AG08395 (cell line): ENCODE results near the gene CEP83.

Experiments used
- DNase-seq: peaks from one replicate; pipeline ENCODE4 v3.0.0; 2012; ENCODE audit warnings: mixed read lengths, low spot score

The CEP83 gene

GRCh38 chr12:94269316-94269999, 190.2 kb downstream of the CEP83 start:
- DNase-seq, result no peak

DNA sequence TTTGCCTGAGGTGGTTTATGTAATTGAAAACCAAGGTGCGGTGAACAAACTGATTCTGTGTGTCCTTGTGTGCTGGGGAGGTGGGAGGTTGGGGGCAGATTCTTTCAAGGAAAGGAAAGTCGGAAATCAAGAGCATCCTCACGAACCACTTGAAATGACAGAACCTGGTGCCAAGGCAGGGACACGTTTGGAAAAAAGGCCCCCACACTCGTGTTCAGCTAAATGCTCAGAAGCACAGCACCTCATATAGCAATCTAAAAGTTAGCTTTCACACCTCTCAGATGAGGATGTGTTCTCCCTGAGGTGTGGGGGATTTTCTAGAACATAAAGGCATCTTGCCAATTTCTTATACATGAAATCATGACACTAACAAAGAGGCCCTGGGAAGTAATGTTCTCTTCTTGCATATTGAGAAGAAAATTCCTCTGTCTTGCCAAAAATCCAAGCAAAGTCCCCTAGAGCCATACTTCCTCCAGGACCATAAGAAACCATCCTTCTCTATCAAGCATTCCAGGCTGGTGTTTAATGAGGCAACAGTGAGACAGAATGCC, 191.7 kb downstream of the CEP83 start:
- DNase-seq, result peak; percentile 12

GRCh38 chr12:94267537-94267872, 192.2 kb downstream of the CEP83 start:
- no peak for DNase-seq

DNA sequence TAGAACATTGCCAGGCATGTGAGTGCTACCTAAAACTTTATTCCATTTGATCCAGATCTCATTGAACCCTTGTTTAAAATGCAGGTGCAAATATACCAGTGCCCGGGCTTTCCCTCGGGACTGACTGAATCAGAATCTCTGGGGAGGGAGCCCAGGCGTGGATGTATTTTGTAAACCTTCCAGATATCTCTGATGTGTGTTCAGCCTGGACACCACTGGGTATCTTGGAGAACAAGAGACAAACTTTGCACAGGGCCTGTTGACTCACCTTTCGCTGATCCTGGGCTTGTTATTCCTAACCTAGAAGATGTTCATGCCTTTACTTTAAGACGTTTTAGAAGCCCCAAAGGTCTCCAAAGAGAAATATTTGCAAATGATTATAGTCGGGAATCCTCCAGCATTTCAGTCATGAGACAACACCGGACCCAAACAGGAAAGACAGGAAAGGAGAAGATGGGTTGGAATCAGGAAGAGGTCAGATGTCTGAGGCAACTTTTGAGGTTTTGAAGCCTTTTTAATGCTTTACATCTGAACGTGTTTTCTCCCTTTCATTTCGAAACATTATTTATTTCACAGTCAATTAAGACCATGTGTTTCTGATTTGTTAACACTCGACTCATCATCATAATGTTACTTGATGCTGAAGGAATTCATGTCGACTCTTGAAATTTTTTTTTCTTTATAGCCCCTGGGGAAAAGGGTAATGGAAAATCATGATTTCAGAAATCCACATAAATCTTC, 192.7 kb downstream of the CEP83 start:
- DNase-seq, result peak; percentile 76

DNA sequence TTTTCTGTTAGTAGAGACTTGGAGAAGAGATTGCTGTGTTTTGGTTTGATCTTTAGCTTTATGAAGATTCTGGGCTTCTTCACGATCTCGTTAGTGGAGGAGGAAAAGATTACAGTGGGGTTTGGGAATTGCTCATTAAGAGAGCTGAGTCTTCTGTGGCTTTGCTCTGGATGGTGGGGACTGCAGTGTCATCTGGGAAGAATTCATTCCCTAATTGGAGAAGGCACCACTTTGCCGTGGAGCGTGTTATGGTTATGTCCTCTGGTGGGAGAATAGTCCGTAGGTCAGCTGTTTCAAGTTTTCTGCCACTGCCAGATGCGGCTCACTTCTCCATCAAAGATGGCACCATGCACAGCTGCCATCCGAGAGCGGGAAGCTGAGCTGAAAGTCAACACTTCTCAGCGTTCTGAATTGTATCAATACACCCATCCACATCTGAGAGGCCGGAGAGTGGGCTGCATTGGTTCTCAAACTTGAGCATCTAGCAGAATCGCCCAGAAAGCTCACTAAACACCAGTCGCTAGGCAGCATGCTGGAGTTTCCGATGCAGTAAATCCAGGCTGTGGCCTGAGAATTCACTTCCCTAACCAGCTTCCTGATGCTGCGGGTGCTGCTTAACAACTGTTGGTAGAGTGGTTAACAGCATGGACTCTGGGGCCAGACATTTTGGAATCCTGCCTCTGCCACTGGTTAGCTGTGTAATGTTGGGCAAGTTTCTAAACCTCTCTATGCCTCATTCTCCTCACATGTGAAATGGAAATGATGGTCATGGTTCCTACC, 193.5 kb downstream of the CEP83 start:
- DNase-seq, result peak; percentile 57

GRCh38 chr12:94265539-94265938, 194.1 kb downstream of the CEP83 start:
- DNase-seq, result peak; percentile 37

DNA sequence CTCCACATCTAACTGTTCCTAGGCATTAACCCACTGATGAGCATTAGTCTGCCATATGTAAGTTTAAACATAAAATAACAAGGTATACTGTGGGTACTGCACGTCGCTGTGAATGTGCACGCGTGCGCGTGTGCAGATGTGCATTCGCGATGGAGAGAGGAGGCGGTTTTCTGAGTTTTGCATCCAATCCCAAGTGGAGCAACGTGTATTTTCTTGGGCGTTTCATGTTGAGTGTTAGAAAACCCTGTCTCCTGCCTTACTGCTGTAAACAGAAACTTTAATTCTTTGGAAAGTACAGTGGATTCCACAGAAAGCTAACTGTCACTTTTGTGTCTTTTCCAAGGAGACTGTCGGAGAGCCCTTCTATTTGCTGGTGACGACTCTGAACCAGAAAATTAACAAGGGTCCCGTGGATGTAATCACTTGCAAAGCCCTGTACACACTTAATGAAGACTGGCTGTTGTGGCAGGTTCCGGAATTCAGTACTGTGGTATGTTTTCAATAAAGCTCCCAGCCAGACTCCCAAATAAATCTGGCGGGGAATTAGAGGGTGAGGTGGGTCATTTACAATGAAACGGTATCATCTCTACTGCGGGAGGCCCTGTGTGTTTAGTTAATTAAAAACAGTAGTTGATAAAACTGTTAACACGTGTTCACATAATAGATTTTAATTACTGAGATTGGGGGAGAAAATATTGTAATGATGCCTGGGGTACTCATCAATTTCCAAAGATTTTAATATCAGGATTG, 194.8 kb downstream of the CEP83 start:
- no peak for DNase-seq

DNA sequence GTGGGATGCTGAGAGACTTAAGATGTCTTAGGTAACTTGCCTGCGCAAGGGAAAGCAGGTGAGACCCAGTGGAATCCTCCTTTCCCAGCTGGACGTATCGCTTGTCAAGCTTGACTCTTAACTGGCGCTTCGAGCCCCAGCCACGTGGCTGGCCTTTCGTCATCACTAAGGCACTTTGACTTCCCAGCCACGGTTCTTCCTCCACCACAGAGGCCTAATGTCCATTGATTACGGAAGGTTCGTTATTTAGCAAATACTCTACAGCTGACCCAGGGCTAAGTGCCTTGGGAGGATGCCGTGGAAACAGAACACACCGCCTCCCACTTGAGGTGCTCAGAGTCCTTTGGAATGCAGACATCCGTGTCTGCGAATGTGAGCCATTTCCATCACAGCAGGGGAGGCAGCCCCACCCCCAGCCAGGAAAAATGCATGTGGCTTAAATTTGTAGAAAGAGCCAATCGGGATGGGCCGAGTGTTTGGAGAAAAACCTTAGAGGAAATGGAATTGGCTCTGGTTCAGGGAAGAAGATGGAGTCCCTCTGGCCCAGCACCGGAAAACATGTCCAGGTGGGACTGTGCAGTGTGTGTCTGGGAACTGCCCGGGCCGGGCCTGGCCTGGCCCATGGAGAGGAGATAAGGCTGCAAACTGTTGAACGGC, 195.6 kb downstream of the CEP83 start:
- DNase-seq, result no peak

DNA sequence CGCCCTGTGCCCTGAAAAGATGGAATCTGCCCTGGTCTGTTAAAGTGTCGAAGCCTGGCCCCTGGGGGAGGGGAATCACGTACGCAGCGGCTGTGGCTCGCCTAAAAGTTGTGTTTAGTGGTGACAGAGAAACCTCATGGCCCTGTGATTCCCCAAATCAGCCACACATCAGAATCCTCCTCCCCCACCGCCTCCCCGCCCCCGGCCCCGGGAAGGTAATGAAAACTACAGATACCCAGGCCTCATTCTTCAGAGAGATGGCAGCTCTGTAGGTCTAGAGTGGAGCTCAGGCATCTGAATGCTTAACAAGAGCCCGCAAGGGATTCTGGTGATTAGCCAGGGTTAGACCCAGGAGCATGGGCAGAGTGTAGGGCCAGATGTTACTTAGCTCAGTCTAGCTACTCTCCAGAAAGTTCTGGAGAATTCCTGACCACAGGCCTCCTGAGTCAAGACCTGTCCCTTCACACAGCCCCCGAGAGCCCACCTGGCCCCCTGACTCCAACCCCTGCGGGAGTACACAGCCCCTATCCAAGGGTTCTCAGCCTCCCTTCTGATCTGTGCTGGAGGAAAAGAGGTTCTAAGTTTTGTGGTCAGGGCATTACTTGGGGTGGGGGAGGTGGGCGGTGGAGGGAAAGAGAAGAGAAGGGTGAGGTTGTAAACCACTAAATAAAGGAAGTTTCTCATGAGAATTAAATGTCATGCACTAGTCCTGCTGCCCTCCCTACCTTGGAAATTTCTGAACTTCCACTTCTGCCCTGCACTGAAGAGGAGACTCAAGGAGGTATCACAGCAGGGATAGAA, 196.5 kb downstream of the CEP83 start:
- no peak for DNase-seq

- DNase-seq, result peak; percentile 91
These were observed 197.2 kb downstream of the CEP83 start for GRCh38 chr12:94262228-94263010.

- DNase-seq, result no peak
These were observed 197.9 kb downstream of the CEP83 start for GRCh38 chr12:94261786-94262185.

GRCh38 chr12:94261119-94261518, 198.5 kb downstream of the CEP83 start:
- no peak for DNase-seq

DNA sequence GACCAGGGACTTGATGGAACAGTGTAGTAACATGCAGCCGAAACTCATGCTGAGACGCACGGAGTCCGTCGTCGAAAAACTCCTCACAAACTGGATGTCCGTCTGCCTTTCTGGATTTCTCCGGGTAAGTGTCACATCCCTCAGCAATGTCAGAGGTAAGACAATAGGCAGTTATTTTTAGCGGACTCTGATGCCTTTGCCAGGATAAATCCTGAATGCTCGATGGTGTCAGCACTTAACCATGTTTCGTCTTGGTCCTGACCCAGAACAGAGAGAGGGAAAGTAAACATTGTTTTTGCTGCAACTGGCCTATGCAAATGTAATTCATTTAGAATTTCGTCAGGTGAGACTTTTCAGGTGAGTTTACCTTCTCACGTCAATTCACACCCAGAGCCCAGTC, 198.9 kb downstream of the CEP83 start:
- no peak for DNase-seq

GRCh38 chr12:94260017-94260416, 199.7 kb downstream of the CEP83 start:
- no peak for DNase-seq

DNA sequence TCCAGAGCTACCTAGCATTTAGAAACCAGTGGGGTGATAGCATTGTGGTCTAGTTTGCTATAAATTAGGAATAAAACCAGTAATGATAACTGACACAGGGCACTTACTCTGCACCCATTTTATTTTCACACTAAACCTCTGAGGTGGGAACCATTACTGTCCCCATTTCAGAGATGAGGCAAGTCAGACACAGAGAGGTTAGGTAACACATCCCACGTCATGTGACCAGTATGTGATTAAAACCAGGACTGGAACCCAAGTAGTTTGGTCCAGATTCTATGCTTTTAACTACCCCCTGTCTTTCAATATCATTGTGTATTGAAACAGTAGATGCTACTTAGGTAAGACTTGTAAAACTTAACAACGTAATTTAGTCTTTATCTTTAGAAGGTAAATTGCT, 201.1 kb downstream of the CEP83 start:
- DNase-seq, result no peak
